Loucy (cell line): Measurements from ENCODE around the gene HYPK.
A peak's percentile ranks its signal among the peaks of the same experiment; 100 is the strongest.
"Not testable (repeated sequence)": the region's sequence is repeated elsewhere in the genome, so short reads cannot be mapped to it uniquely, and the experiment has no call there.

Source experiments
- H2AFZ ChIP-seq: fragments of 200-600 bp; sonication (generic); 2 replicates; pipeline ENCODE4 v1.6.0; 2016; ENCODE audit warnings: antibody characterized with exemption, mild to moderate bottlenecking, low read length, moderate library complexity
- H3F3A ChIP-seq: fragments of 200-600 bp; 2 replicates; pipeline ENCODE4 v1.6.0; 2016; ENCODE audit warnings: antibody characterized with exemption, low read depth, mild to moderate bottlenecking
- H3K27me3 ChIP-seq: fragments of 200-600 bp; sonication (generic); 2 replicates; pipeline ENCODE4 v1.6.1; 2014; ENCODE audit warnings: low read length, mild to moderate bottlenecking; ENCODE audit not compliant: insufficient read depth, poor library complexity, severe bottlenecking
- H3K36me3 ChIP-seq: fragments of 200-600 bp; sonication (generic); 2 replicates; pipeline ENCODE4 v1.6.1; 2016; ENCODE audit warnings: low read length; ENCODE audit not compliant: insufficient read depth
- H3K4me1 ChIP-seq: fragments of 200-600 bp; sonication (generic); 2 replicates; pipeline ENCODE4 v1.5.1; 2014; ENCODE audit warnings: low read length, mild to moderate bottlenecking; ENCODE audit not compliant: insufficient read depth, poor library complexity, severe bottlenecking
- H3K4me2 ChIP-seq: fragments of 200-600 bp; sonication (generic); 2 replicates; pipeline ENCODE4 v1.6.0; 2014; ENCODE audit warnings: antibody characterized with exemption, low read length, low read depth, mild to moderate bottlenecking; ENCODE audit not compliant: poor library complexity, severe bottlenecking
- H3K4me3 ChIP-seq: fragments of 200-600 bp; sonication (generic); 2 replicates; pipeline ENCODE4 v1.5.1; 2014; ENCODE audit warnings: low read length, mild to moderate bottlenecking, mixed read lengths; ENCODE audit not compliant: poor library complexity, severe bottlenecking
- H3K79me2 ChIP-seq: fragments of 200-600 bp; sonication (generic); 2 replicates; pipeline ENCODE4 v1.6.1; 2014; ENCODE audit warnings: low read length; ENCODE audit not compliant: insufficient read depth
- H3K9ac ChIP-seq: fragments of 200-600 bp; sonication (generic); 2 replicates; pipeline ENCODE4 v1.6.0; 2014; ENCODE audit warnings: mild to moderate bottlenecking, low read depth, low read length, moderate library complexity; ENCODE audit not compliant: poor library complexity, severe bottlenecking
- H3K9me2 ChIP-seq: fragments of 200-600 bp; sonication (generic); replicated peaks from 2 replicates; pipeline ENCODE4 v1.6.1; 2016; ENCODE audit warnings: low read depth, low read length, mixed read lengths
- H3K9me3 ChIP-seq: fragments of 200-600 bp; sonication (generic); 2 replicates; pipeline ENCODE4 v1.6.1; 2014; ENCODE audit warnings: mild to moderate bottlenecking, antibody characterized with exemption, low read length, low read depth; ENCODE audit not compliant: insufficient read depth
- H4K20me1 ChIP-seq: fragments of 200-600 bp; sonication (generic); 2 replicates; pipeline ENCODE4 v1.6.0; 2014; ENCODE audit warnings: antibody characterized with exemption, low read length, mild to moderate bottlenecking; ENCODE audit not compliant: insufficient read depth, poor library complexity, severe bottlenecking
- CTCF ChIP-seq: fragments of 200-600 bp; sonication (generic); conservative IDR thresholded peaks from 2 replicates; pipeline ENCODE4 v1.5.1; 2014; ENCODE audit warnings: mild to moderate bottlenecking, antibody characterized with exemption, low read length
- EZH2phosphoT487 ChIP-seq: fragments of 200-600 bp; IDR thresholded peaks from 2 replicates; pipeline ENCODE4 v1.6.1; 2018; ENCODE audit warnings: antibody characterized with exemption, mild to moderate bottlenecking, moderate library complexity, borderline replicate concordance

HYPK gene

DNA sequence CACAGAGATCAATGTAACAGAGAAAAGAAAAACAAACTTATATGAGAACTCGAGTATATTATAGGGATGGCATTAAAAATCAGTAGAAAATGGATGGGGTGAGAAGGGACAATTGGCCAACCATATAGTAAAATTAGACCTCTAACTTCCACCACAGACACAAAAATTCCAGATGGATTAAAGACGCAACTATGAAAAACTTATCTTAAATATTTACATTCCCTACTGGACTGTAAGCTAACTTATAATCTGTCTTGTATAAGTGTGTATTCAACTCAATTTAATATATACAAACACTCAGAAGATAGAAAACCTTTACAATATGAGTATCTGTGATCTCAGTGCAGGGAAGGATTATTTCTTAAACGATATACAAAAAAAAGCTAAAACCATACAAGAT lies 21.1 kb downstream of the HYPK start:
- Histone ChIP-seq H3K9me2 (no peaks in the 10 kb centered on the region), H3K4me3 (peak overlapping the region; percentile 55), H3K9me3 (no peaks in the 10 kb centered on the region), H3K79me2 (peaks cover 78% of the 10 kb centered on the region), H4K20me1 (peaks cover 27% of the 10 kb centered on the region), H3K27me3 (no peaks in the 10 kb centered on the region), H2AFZ (no peak overlapping the region), H3K4me1 (peaks cover 41% of the 10 kb centered on the region), H3K9ac (peak overlapping the region; percentile 64), H3K36me3 (peaks cover 14% of the 10 kb centered on the region; the same call in 1 of the 2 replicates), H3K4me2 (peak overlapping the region; percentile 56), H3F3A (no peaks in the 10 kb centered on the region)
- TF ChIP-seq EZH2phosphoT487 = no peak
- TF ChIP-seq CTCF = no peak

DNA sequence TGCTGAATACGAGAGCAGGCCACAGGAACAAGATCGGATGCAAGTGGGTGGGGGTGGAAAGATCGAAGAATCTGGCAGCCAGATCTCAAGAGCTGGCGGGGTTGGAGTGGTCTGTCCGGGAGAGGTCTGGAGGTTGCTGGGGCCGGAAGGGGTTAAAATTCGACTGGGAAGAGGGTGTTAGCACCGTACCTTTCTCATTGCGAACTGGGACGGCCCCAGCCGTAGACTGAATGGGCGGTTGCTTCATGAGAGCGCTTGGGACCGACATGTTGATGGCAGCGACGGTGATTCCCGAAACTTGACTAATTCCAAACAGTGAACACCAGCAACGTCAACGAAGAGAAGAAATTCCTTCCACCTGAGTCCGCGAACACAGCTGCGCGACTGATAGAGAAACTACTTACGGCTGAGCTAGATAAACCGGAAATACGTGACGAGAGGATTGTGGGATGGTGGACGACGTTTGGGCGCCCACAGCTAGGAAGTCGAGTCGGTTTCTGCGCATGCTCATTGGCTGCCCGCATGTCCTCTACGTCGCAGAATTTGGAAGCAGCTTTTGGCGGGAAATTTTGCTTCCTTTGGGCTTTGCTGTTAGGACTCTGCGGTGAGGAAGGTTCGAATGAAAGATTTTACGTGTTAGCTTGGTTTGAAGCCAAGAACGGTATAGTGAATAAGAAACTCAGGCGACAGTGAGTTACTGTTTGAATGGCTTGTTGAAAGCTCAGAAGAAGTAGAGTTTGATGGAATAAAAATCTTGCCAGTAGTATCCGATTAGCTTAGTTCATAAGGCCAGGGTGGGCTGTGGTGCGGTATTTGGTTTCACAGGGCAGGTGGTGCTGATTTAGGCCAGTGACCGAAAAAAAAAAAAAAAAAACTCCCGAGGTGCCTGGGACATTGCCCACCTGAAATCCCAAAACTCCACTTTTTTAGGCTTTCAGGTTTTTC lies 24.2 kb downstream of the HYPK start, which contains the start of gene MFAP1:
Gene MFAP1, minus strand, starts transcription at position 389 of the 945 bp plus-strand sequence. Its CDS starts 121 bp downstream, at position 268.
- Histone ChIP-seq H2AFZ (peak within 1 kb of the TSS; percentile 82), H3K79me2 (peaks cover 87% of the 10 kb centered on the region)

GRCh38 chr15:43825305-43825704 lies 24.9 kb downstream of the HYPK start:
- H3K4me2 ChIP-seq = peak overlapping the region; percentile 75

More for the DNA sequence above, 24.2 kb downstream of the HYPK start, which contains the start of gene MFAP1:
- Histone ChIP-seq H3K4me1 (peaks cover 55% of the 10 kb centered on the region), H3F3A (no peaks in the 10 kb centered on the region), H3K4me2 (peak within 1 kb of the TSS; percentile 75), H3K4me3 (peak within 1 kb of the TSS; percentile 96), H3K9me2 (no peaks in the 10 kb centered on the region), H3K9ac (peak within 1 kb of the TSS; percentile 88), H4K20me1 (peaks cover 21% of the 10 kb centered on the region), H3K36me3 (no peaks in the 10 kb centered on the region), H3K9me3 (no peaks in the 10 kb centered on the region), H3K27me3 (no peaks in the 10 kb centered on the region)
- TF ChIP-seq EZH2phosphoT487 (no peak), CTCF (no peak)

More at GRCh38 chr15:43825305-43825704, 24.9 kb downstream of the HYPK start:
- Histone ChIP-seq H3K79me2 (peaks cover 87% of the 10 kb centered on the region), H4K20me1 (peaks cover 21% of the 10 kb centered on the region), H3K9ac (peak overlapping the region; percentile 88), H3K4me1 (peaks cover 55% of the 10 kb centered on the region), H3K4me3 (peak overlapping the region; percentile 96)
- not testable (repeated sequence) for H3K27me3 ChIP-seq, H3F3A ChIP-seq, H3K36me3 ChIP-seq, H3K9me2 ChIP-seq, H2AFZ ChIP-seq, H3K9me3 ChIP-seq
